HepG2 (cell line): ENCODE data around the gene STH. TPM values are rescaled to one million over a fixed set of nuclear protein-coding genes. Genes with fewer than 3 reads are reported as not detected.

Source experiments
- ARID3A ChIP-seq: IDR thresholded peaks from 2 replicates; pipeline ENCODE4 v1.6.1; 2012; ENCODE audit warnings: low read depth, low read length, improper control_type of control experiment
- DZIP1 ChIP-seq: sonication (generic); formaldehyde crosslinking; IDR thresholded peaks from 2 replicates; pipeline ENCODE4 v1.5.0; 2020; ENCODE audit warnings: mild to moderate bottlenecking, missing genetic modification reagents
- HOXA3 ChIP-seq: sonication (generic); formaldehyde crosslinking; IDR thresholded peaks from 2 replicates; pipeline ENCODE4 v1.5.0; 2020; ENCODE audit warnings: missing genetic modification reagents
- KLF6 ChIP-seq: IDR thresholded peaks from 2 replicates; pipeline ENCODE4 v1.8.0; 2016; ENCODE audit warnings: missing biosample characterization, missing genetic modification reagents
- LCORL ChIP-seq, 2 experiments: fragments of 450-650 bp in 1 of 2; sonication (generic) in 1 of 2; formaldehyde crosslinking in 1 of 2; IDR thresholded peaks; 2 replicates each; pipeline versions ENCODE4 v1.5.0 to v1.6.1; 2017 to 2020; ENCODE audit warnings: antibody characterized with exemption in 1 of 2, missing genetic modification reagents in 1 of 2
- POLR2AphosphoS2 ChIP-seq: IDR thresholded peaks from 2 replicates; pipeline ENCODE4 v1.6.1; 2011; ENCODE audit warnings: low read depth, low read length, improper control_type of control experiment
- RBM39 ChIP-seq: fragments of 200-400 bp; formaldehyde crosslinking; IDR thresholded peaks from one replicate; pipeline ENCODE4 v1.6.1; 2018; ENCODE audit warnings: antibody characterized with exemption, mild to moderate bottlenecking, low read depth, low read length; ENCODE audit not compliant: poor library complexity, severe bottlenecking
- RXRB ChIP-seq: IDR thresholded peaks from 2 replicates; pipeline ENCODE4 v1.6.1; 2016; ENCODE audit warnings: borderline replicate concordance, missing genetic modification reagents, missing compliant biosample characterization
- SMAD3 ChIP-seq: sonication (generic); formaldehyde crosslinking; IDR thresholded peaks from 2 replicates; pipeline ENCODE4 v1.4.0; 2020; ENCODE audit warnings: missing genetic modification reagents
- SOX5 ChIP-seq: IDR thresholded peaks from 2 replicates; pipeline ENCODE4 v1.6.1; 2016; ENCODE audit warnings: borderline replicate concordance
- STAG1 ChIP-seq: sonication (generic); formaldehyde crosslinking; IDR thresholded peaks from 2 replicates; pipeline ENCODE4 v1.4.0; 2020; ENCODE audit warnings: missing genetic modification reagents
- U2AF2 ChIP-seq: fragments of 200-400 bp; formaldehyde crosslinking; IDR thresholded peaks from 2 replicates; pipeline ENCODE4 v1.6.1; 2017; ENCODE audit warnings: low read depth, mild to moderate bottlenecking, low read length
- ZFP62 ChIP-seq: sonication (generic); formaldehyde crosslinking; IDR thresholded peaks from 2 replicates; pipeline ENCODE4 v1.4.0; 2020; ENCODE audit warnings: missing genetic modification reagents
- ZNF337 ChIP-seq: sonication (generic); formaldehyde crosslinking; IDR thresholded peaks from 2 replicates; pipeline ENCODE4 v1.5.1; 2020; ENCODE audit warnings: missing genetic modification reagents, low read depth, mild to moderate bottlenecking, borderline replicate concordance
- ZNF629 ChIP-seq: sonication (generic); formaldehyde crosslinking; conservative IDR thresholded peaks from 2 replicates; pipeline ENCODE4 v1.5.0; 2020; ENCODE audit warnings: missing genetic modification reagents
- ZNF788 ChIP-seq: sonication (generic); formaldehyde crosslinking; IDR thresholded peaks from 2 replicates; pipeline ENCODE4 v1.5.0; 2020; ENCODE audit warnings: mild to moderate bottlenecking, missing genetic modification reagents, borderline replicate concordance
- ZSCAN25 ChIP-seq: sonication (generic); formaldehyde crosslinking; IDR thresholded peaks from 2 replicates; pipeline ENCODE4 v1.8.0; 2022; ENCODE audit warnings: mild to moderate bottlenecking, missing genetic modification reagents
- polyA plus RNA-seq, 8 experiments: library from polyadenylated mRNA; depleted of rRNA in 3 of 8; stranded (reverse) in 7 of 8; unstranded in 1 of 8; fragments of >200 nt; fragmentation: Illumina TruSeq in 4 of 8; extraction: Trizol in 4 of 8; gene quantifications; 2 replicates each; pipeline versions ENCODE4 v1.2.1 to v1.2.3, GENCODE V29; 2011 to 2016; ENCODE audit warnings: low read depth in 4 of 8, missing spikeins in 1 of 8, mixed read lengths in 1 of 8; ENCODE audit not compliant: insufficient read depth in 1 of 8
- total RNA-seq, 5 experiments: library from RNA; depleted of rRNA; stranded (reverse); fragments of >200 nt; fragmentation: Illumina TruSeq; extraction: Trizol; gene quantifications; 2 replicates each; pipeline ENCODE4 v1.2.3, GENCODE V29; 2016; ENCODE audit warnings: low read depth in 1 of 5
- TF ChIP-seq, protein P1 (sequence below): sonication (generic); formaldehyde crosslinking; IDR thresholded peaks from 2 replicates; pipeline ENCODE4 v1.5.0; 2020; ENCODE audit warnings: mild to moderate bottlenecking, missing genetic modification reagents, moderate library complexity

Gene STH
- total and polyA plus RNA-seq, 2 of the 13 experiments (the other 11 are each of a cell fraction or from before 2014, with no cell fraction given), result not detected

DNA sequence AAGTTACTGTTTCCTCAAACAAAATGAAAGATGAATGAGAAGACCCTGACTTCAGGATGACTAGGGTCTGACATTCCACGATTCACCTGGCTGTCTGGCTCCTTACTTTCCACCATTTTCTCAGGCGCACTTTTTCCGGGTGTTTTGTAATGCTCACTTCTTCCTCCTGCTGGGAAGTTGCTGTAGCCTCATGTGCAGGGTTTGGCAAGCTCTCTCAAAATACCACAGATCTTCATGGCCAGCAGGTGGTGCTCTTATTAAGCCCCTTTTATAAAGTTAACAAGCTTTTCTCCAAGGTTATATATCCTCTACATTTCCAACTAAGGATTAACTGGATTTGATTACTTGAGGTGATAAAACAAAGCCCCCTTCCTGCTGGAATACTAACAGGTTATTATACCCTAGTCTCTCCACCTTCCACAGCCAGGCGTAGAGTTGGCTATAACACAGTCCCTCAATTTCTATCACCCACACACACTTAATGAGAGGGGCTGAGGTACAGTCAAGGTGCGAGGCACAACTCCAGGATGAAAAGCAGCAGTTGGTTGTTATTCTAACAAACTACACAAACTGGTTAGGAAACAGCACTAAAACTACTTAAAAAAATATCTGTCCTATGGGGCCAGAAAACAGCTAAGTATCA lies 45.4 kb downstream of the STH start (continued):
- TF ChIP-seq RBM39, result no peak
- TF ChIP-seq ZFP62 (CRISPR knock-in tag), result no peak
- peak; percentile 59; the same call in 1 of the 2 replicates for TF ChIP-seq ZNF788
- TF ChIP-seq SMAD3 (CRISPR knock-in tag), result 0 out of 2 replicates have a peak, but pooled peaks have one; percentile 16
- 0 out of 2 replicates have a peak, but pooled peaks have one; percentile 39 for TF ChIP-seq SOX5
- TF ChIP-seq DZIP1 (CRISPR knock-in tag), result no peak
- peak; percentile 73 for TF ChIP-seq STAG1
- TF ChIP-seq KLF6 (CRISPR knock-in tag), result 0 out of 2 replicates have a peak, but pooled peaks have one; percentile 42
- TF ChIP-seq ZSCAN25 (CRISPR knock-in tag), result 0 out of 2 replicates have a peak, but pooled peaks have one; percentile 34
- 0 out of 2 replicates have a peak, but pooled peaks have one; percentile 17 for TF ChIP-seq RXRB (CRISPR knock-in tag)
- TF ChIP-seq ARID3A, result peak; percentile 66
- no peak for TF ChIP-seq ZNF337 (CRISPR knock-in tag)
- no peak for TF ChIP-seq U2AF2
- TF ChIP-seq, protein P1, sequence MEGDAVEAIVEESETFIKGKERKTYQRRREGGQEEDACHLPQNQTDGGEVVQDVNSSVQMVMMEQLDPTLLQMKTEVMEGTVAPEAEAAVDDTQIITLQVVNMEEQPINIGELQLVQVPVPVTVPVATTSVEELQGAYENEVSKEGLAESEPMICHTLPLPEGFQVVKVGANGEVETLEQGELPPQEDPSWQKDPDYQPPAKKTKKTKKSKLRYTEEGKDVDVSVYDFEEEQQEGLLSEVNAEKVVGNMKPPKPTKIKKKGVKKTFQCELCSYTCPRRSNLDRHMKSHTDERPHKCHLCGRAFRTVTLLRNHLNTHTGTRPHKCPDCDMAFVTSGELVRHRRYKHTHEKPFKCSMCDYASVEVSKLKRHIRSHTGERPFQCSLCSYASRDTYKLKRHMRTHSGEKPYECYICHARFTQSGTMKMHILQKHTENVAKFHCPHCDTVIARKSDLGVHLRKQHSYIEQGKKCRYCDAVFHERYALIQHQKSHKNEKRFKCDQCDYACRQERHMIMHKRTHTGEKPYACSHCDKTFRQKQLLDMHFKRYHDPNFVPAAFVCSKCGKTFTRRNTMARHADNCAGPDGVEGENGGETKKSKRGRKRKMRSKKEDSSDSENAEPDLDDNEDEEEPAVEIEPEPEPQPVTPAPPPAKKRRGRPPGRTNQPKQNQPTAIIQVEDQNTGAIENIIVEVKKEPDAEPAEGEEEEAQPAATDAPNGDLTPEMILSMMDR (CRISPR knock-in tag), result peak; percentile 78
- no peak for TF ChIP-seq LCORL (IDR thresholded peaks at IDR 0.05)
- peak; percentile 37; the same call in 1 of the 2 replicates for TF ChIP-seq LCORL (CRISPR knock-in tag; IDR thresholded peaks at IDR 0.05)
- TF ChIP-seq POLR2AphosphoS2, result 0 out of 2 replicates have a peak, but pooled peaks have one; percentile 30
- TF ChIP-seq ZNF629 (CRISPR knock-in tag), result no peak
- TF ChIP-seq HOXA3 (CRISPR knock-in tag), result peak; percentile 81
